HG02610 (cell line): ENCODE data around the gene UBB.
"Not testable (repeated sequence)": the region's sequence is repeated elsewhere in the genome, so short reads cannot be mapped to it uniquely, and the experiment has no call there.

Experiments used
- ATAC-seq: cut with Tn5 transposase; IDR thresholded peaks from one replicate; pipeline ENCODE4 v1.9.1; 2021; ENCODE audit warnings: mild to moderate bottlenecking, moderate library complexity; ENCODE audit not compliant: unreplicated experiment

UBB gene

GRCh38 chr17:16374146-16374938 lies 6.5 kb upstream of the UBB start:
- ATAC-seq: no peak

GRCh38 chr17:16377941-16378341 lies 3.0 kb upstream of the UBB start:
- no peak for ATAC-seq

GRCh38 chr17:16378636-16379282 lies 2.1 kb upstream of the UBB start:
- ATAC-seq: no peak

- no peak for ATAC-seq
Measured at GRCh38 chr17:16379654-16380053, 1.2 kb upstream of the UBB start.

GRCh38 chr17:16381496-16381820 lies 567 bp downstream of the UBB start:
- peak; percentile 19 for ATAC-seq

- ATAC-seq: no peak
Measured at GRCh38 chr17:16383216-16383615, 2.3 kb downstream of the UBB start.

GRCh38 chr17:16383772-16384287 lies 2.9 kb downstream of the UBB start:
- ATAC-seq: no peak

- no peak for ATAC-seq
Measured at GRCh38 chr17:16384557-16384956, 3.7 kb downstream of the UBB start.

GRCh38 chr17:16386126-16386507 lies 5.2 kb downstream of the UBB start:
- ATAC-seq: not testable (repeated sequence)

- no peak for ATAC-seq
Measured at GRCh38 chr17:16391451-16391850, 10.6 kb downstream of the UBB start.

GRCh38 chr17:16392491-16392890 lies 11.6 kb downstream of the UBB start:
- not testable (repeated sequence) for ATAC-seq

GRCh38 chr17:16395887-16396286 lies 15.0 kb downstream of the UBB start:
- not testable (repeated sequence) for ATAC-seq

GRCh38 chr17:16396693-16397092 lies 15.8 kb downstream of the UBB start:
- not testable (repeated sequence) for ATAC-seq

- ATAC-seq: peak; percentile 92
Measured at GRCh38 chr17:16398270-16399267, 17.7 kb downstream of the UBB start.

GRCh38 chr17:16403847-16404246 lies 23.0 kb downstream of the UBB start:
- ATAC-seq: not testable (repeated sequence)

- ATAC-seq: no peak
Measured at GRCh38 chr17:16406742-16407674, 26.1 kb downstream of the UBB start.

- ATAC-seq: peak; percentile 80
Measured at GRCh38 chr17:16407911-16408588, 27.2 kb downstream of the UBB start.

GRCh38 chr17:16415031-16415924 lies 34.4 kb downstream of the UBB start, which contains the start of gene TRPV2:
Gene TRPV2 (plus strand): TSS chr17:16415571. CDS start chr17:16417669, 2,098 bp downstream.
- peak; percentile 44 for ATAC-seq
